Lower leg skin (tissue), 3 donors: ENCODE measurements around the gene PDRG1.

Experiments
- CTCF ChIP-seq, 3 donors: fragments of 450-650 bp; IDR thresholded peaks; one replicate each; pipeline ENCODE4 v1.5.1; 2016; ENCODE audit warnings: antibody characterized with exemption in 3 of 3, mild to moderate bottlenecking in 3 of 3, moderate library complexity in 2 of 3
- POLR2A ChIP-seq, 2 donors: fragments of 450-650 bp; IDR thresholded peaks; one replicate each; pipeline ENCODE4 v1.6.1; 2016 to 2017; ENCODE audit warnings: antibody characterized with exemption in 2 of 2, mild to moderate bottlenecking in 1 of 2, moderate library complexity in 1 of 2

DNA sequence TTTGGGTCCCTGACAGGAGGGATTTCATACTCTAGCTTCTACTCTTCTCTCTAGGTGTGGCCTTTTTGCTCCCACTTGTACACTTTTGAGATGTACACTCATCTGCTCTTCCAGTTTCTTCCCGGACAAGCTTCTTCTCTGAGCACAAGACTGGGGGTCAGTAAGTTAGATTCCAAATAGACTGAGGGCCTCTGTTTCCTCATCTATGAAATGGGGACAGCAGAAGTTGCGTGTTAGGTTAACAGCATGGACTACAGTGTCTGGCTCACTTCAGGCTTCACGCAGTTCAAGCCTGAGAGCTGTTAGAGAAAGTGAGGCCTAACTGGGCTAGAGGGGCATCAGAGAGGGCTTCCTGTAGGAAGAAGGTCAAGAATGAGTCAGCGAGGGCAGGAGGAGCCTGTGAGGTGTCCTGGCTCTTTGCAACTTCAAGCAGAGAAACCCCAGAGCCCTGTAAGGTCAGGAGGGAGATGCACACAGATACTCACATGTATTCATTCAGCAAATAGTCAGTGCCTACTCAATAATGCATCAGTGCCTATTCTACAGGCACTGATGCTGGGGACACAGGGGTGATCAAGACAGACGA lies 36.7 kb upstream of the PDRG1 start:
- TF ChIP-seq CTCF (IDR thresholded peaks at IDR 0.05) (no peak), POLR2A (IDR thresholded peaks at IDR 0.05) (no peak)
